ENCODE measurements around the gene ADAMTS13. TPM values are rescaled to one million over a fixed set of nuclear protein-coding genes. Genes with fewer than 3 reads are reported as not detected.

The ADAMTS13 gene
- total and polyA plus RNA-seq, 7 donors, result 0.60 to 3.4 (median 0.82) TPM

DNA sequence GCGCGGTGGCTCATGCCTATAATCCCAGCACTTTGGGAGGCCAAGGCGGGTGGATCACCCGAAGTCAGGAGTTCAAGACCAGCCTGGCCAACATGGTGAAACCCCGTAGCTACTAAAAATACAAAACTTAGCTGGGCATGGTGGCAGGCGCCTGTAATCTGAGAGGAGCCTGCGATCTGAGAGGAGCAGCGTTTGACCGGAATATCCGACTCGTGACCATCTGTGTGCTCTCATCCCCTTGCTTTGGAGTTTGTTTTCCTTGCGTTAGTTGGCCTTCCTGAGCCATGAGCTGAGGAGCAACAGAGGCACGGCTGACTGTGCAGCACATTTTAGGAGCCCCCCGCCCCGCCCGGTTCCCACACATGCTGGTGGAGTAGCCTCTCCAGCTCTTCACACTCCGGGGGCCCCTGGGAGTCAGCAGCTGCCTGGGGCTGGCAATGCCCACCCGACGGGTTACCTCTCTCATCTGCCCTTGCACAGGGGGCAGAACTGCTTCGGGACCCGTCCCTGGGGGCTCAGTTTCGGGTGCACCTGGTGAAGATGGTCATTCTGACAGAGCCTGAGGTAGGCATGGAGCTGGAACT, 3.0 kb downstream of the ADAMTS13 start:
- Histone ChIP-seq H3K4me3 (no peak overlapping the region), H3K36me3 (no peaks in the 10 kb centered on the region), H3K4me1 (peaks cover 0 to 18% (median 16%) of the 10 kb centered on the region in 4 donors), H3K27ac (no peak overlapping the region), H3K27me3 (peaks cover 11 to 63% (median 27%) of the 10 kb centered on the region in 3 donors), H3K9me3 (no peaks in the 10 kb centered on the region)
- TF ChIP-seq EP300 (IDR thresholded peaks at IDR 0.05) (no peak), POLR2A (IDR thresholded peaks at IDR 0.05) (no peak), POLR2AphosphoS5 (IDR thresholded peaks at IDR 0.05) (no peak)
- TF ChIP-seq, protein P1, sequence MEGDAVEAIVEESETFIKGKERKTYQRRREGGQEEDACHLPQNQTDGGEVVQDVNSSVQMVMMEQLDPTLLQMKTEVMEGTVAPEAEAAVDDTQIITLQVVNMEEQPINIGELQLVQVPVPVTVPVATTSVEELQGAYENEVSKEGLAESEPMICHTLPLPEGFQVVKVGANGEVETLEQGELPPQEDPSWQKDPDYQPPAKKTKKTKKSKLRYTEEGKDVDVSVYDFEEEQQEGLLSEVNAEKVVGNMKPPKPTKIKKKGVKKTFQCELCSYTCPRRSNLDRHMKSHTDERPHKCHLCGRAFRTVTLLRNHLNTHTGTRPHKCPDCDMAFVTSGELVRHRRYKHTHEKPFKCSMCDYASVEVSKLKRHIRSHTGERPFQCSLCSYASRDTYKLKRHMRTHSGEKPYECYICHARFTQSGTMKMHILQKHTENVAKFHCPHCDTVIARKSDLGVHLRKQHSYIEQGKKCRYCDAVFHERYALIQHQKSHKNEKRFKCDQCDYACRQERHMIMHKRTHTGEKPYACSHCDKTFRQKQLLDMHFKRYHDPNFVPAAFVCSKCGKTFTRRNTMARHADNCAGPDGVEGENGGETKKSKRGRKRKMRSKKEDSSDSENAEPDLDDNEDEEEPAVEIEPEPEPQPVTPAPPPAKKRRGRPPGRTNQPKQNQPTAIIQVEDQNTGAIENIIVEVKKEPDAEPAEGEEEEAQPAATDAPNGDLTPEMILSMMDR (IDR thresholded peaks at IDR 0.05), result no peak
- intact Hi-C loops (cut with DNase I), result no loop called here
- DNase-seq, result no peak
- 92 to 93% methylated on average over 22 of the region's 22 CpGs for WGBS, 2 donors

DNA sequence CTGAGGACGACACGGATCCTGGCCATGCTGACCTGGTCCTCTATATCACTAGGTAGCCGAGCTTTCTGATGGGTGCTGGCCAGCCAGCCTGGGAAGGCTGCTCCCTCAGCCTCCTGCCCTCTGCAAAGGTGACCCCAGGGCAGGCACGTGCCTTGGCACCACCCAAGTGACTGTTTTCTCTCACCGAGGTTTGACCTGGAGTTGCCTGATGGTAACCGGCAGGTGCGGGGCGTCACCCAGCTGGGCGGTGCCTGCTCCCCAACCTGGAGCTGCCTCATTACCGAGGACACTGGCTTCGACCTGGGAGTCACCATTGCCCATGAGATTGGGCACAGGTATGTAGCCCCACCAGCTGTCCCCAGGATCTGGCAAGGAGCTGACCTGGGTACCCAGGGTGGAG, 3.8 kb downstream of the ADAMTS13 start:
- Histone ChIP-seq H3K4me3 (no peak overlapping the region), H3K9me3 (no peaks in the 10 kb centered on the region), H3K4me1 (peaks cover 0 to 18% (median 16%) of the 10 kb centered on the region in 4 donors), H3K27me3 (peaks cover 11 to 63% (median 27%) of the 10 kb centered on the region in 3 donors), H3K27ac (no peak overlapping the region), H3K36me3 (no peaks in the 10 kb centered on the region)
- 18 to 78% methylated on average over 11 of the region's 11 CpGs for WGBS, 2 donors
- DNase-seq, result no peak
- TF ChIP-seq POLR2AphosphoS5 (IDR thresholded peaks at IDR 0.05) (no peak), POLR2A (IDR thresholded peaks at IDR 0.05) (no peak), EP300 (IDR thresholded peaks at IDR 0.05) (no peak)
- TF ChIP-seq, protein P1 (IDR thresholded peaks at IDR 0.05), result no peak
- intact Hi-C loops (cut with DNase I), result no loop called here

DNA sequence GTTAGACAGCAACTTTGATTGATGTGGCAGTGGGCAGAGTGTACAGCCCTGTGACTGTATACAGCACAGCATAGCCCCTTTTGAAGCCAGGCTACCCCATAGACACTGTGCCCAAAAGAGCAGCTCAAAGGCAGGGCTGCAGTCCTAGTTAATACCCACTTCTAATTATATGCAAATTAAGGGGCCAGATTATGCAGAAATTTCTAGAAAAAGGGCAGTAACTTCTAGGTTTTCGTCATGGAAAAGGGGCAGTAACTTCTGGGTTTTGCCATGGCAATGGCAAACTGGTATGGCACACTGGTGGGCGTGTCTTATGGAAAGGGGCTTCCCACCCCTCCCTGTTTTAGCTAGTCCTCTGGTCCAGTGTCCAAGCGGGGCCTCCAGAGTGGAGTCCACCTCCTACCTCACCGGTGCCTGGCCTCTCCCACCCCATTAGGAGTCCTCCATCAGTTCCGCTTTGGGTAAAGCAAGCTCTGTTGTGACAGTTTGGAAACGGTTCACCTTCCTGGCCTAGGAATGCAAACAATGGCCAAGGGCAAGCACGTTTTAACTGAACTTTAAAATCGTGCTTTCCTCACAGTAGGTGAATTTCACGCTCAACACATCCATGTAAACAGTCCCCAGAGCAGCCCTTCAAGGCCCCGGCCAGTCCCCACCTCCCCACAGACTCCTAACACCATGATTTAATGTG, 5.6 kb downstream of the ADAMTS13 start:
- no peak for TF ChIP-seq POLR2A (IDR thresholded peaks at IDR 0.05)
- no peak for TF ChIP-seq POLR2AphosphoS5 (IDR thresholded peaks at IDR 0.05)
- TF ChIP-seq, protein P1 (IDR thresholded peaks at IDR 0.05), result no peak
- no peak for TF ChIP-seq EP300 (IDR thresholded peaks at IDR 0.05)
- peaks cover 11 to 63% (median 27%) of the 10 kb centered on the region in 3 donors for H3K27me3 ChIP-seq
- DNase-seq, result no peak
- no peak overlapping the region for H3K27ac ChIP-seq
- intact Hi-C loops (cut with DNase I), result no loop called here
- WGBS, 2 donors, result 56 to 61% methylated on average over 10 of the region's 10 CpGs
- no peaks in the 10 kb centered on the region for H3K9me3 ChIP-seq
- H3K4me1 ChIP-seq, result peaks cover 0 to 18% (median 16%) of the 10 kb centered on the region in 4 donors
- H3K4me3 ChIP-seq, result no peak overlapping the region
- no peaks in the 10 kb centered on the region for H3K36me3 ChIP-seq

DNA sequence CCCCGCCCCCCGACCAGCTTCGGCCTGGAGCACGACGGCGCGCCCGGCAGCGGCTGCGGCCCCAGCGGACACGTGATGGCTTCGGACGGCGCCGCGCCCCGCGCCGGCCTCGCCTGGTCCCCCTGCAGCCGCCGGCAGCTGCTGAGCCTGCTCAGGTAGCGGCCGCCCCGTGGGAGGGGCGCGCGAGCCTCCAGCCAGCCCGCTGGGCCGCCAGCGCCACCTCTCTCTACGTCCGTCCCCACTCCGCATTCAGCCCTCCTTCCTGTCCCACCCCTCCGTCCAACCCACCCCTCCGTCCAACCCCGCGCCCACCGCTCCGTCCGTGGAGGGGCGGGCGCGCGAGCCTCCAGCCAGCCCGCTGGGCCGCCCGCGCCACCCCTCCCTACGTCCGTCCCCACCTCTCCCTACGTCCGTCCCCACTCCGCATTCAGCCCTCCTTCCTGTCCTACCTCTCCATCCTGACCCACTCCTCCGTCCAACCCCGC, 6.5 kb downstream of the ADAMTS13 start:
- Histone ChIP-seq H3K27me3 (peaks cover 11 to 59% (median 27%) of the 10 kb centered on the region in 3 donors), H3K36me3 (no peaks in the 10 kb centered on the region)
- WGBS, 2 donors, result 1% methylated on average over 57 of the region's 57 CpGs

More for the DNA sequence above, 6.5 kb downstream of the ADAMTS13 start:
- DNase-seq, result no peak
- intact Hi-C loops (cut with DNase I), result no loop called here
- H3K4me3 ChIP-seq, result peak overlapping the region in 3 of 4 donors; percentile 14 to 35 (median 32)
- TF ChIP-seq POLR2A (IDR thresholded peaks at IDR 0.05) (no peak), EP300 (IDR thresholded peaks at IDR 0.05) (no peak)
- TF ChIP-seq, protein P1 (IDR thresholded peaks at IDR 0.05), result no peak
- H3K4me1 ChIP-seq, result peaks cover 0 to 18% (median 16%) of the 10 kb centered on the region in 4 donors
- no peak overlapping the region for H3K27ac ChIP-seq
- no peaks in the 10 kb centered on the region for H3K9me3 ChIP-seq
